Fibroblast of lung (primary cell): ENCODE data around the gene ULK2. TPM values are rescaled to one million over a fixed set of nuclear protein-coding genes. Genes with fewer than 3 reads are reported as not detected.
A peak's percentile ranks its signal among the peaks of the same experiment; 100 is the strongest.

ENCODE experiments used
- DNase-seq, 2 donors: peaks; one replicate each; pipeline versions ENCODE4 v3.0.0 to v3.0.0-alpha.2; 2010; ENCODE audit warnings: low read depth in 2 of 2
- H2AFZ ChIP-seq: 2 replicates; pipeline ENCODE4 v1.5.1; 2012; ENCODE audit warnings: low read length, control low read depth, inconsistent platforms
- H3K27ac ChIP-seq: 2 replicates; pipeline ENCODE4 v1.5.1; 2011; ENCODE audit warnings: low read length, control low read depth; ENCODE audit not compliant: insufficient read depth
- H3K27me3 ChIP-seq: 2 replicates; pipeline ENCODE4 v1.5.1; 2011; ENCODE audit warnings: mild to moderate bottlenecking, low read length; ENCODE audit not compliant: control insufficient read depth, insufficient read depth
- H3K36me3 ChIP-seq: 2 replicates; pipeline ENCODE4 v1.5.1; 2011; ENCODE audit warnings: low read length; ENCODE audit not compliant: control insufficient read depth, insufficient read depth
- H3K4me1 ChIP-seq: 2 replicates; pipeline ENCODE4 v1.5.1; 2011; ENCODE audit warnings: low read length; ENCODE audit not compliant: control insufficient read depth, insufficient read depth; ENCODE audit errors: extremely low read depth
- H3K4me2 ChIP-seq: 2 replicates; pipeline ENCODE4 v1.5.1; 2011; ENCODE audit warnings: low read length, control low read depth; ENCODE audit not compliant: insufficient read depth; ENCODE audit errors: extremely low read depth
- H3K4me3 ChIP-seq, 4 experiments: fragments of 200-600 bp in 1 of 4; sonication (generic) in 1 of 4; replicated peaks in 1 of 4; 2 replicates each; pipeline ENCODE4 v1.5.1; 2011 to 2016; ENCODE audit warnings: low read length in 4 of 4, low read depth in 3 of 4, mild to moderate bottlenecking in 3 of 4, control low read depth in 2 of 4, inconsistent platforms in 1 of 4, mixed read lengths in 1 of 4; ENCODE audit not compliant: insufficient read depth in 1 of 4; ENCODE audit errors: control extremely low read depth in 1 of 4
- H3K79me2 ChIP-seq: 2 replicates; pipeline ENCODE4 v1.5.1; 2012; ENCODE audit warnings: mild to moderate bottlenecking, low read length, inconsistent platforms; ENCODE audit not compliant: control insufficient read depth, insufficient read depth
- H3K9ac ChIP-seq: 2 replicates; pipeline ENCODE4 v1.5.1; 2011; ENCODE audit warnings: mild to moderate bottlenecking, low read length, control low read depth; ENCODE audit not compliant: insufficient read depth
- H3K9me3 ChIP-seq: 2 replicates; pipeline ENCODE4 v1.5.1; 2012; ENCODE audit warnings: low read depth, low read length; ENCODE audit not compliant: control insufficient read depth, insufficient read depth
- H4K20me1 ChIP-seq: 2 replicates; pipeline ENCODE4 v1.5.1; 2011; ENCODE audit warnings: low read length; ENCODE audit not compliant: control insufficient read depth, insufficient read depth; ENCODE audit errors: extremely low read depth
- CTCF ChIP-seq, 2 donors: IDR thresholded peaks in 1 of 2; conservative IDR thresholded peaks in 1 of 2; 1 replicate in 1 of 2; 2 replicates in 1 of 2; pipeline ENCODE4 v1.5.1; 2011 to 2012; ENCODE audit warnings: low read length in 2 of 2, control low read depth in 1 of 2, inconsistent platforms in 1 of 2, low read depth in 1 of 2, mild to moderate bottlenecking in 1 of 2
- EZH2 ChIP-seq: IDR thresholded peaks from 2 replicates; pipeline ENCODE4 v1.5.1; 2012; ENCODE audit warnings: low read length, control low read depth, mild to moderate bottlenecking; ENCODE audit errors: missing control alignments
- polyA plus RNA-seq, 2 donors: library from polyadenylated mRNA; depleted of rRNA in 1 of 2; stranded (reverse) in 1 of 2; unstranded in 1 of 2; fragments of >200 nt; gene quantifications; 2 replicates each; pipeline ENCODE4 v1.2.1, GENCODE V29; 2011 to 2012; ENCODE audit warnings: missing spikeins in 1 of 2
- total RNA-seq: library from RNA; depleted of rRNA; stranded (reverse); fragments of >200 nt; gene quantifications from 2 replicates; pipeline ENCODE4 v1.2.1, GENCODE V29; 2014

The ULK2 gene
- total and polyA plus RNA-seq, 2 donors (not counting 1 experiment from before 2014, with no cell fraction given): 20.0 to 46.1 TPM

- Histone ChIP-seq H3K4me1 (peaks cover 13% of the 10 kb centered on the region), H3K27ac (peak overlapping the region; percentile 42), H3K79me2 (no peaks in the 10 kb centered on the region), H3K4me2 (peak overlapping the region; percentile 73), H3K27me3 (no peaks in the 10 kb centered on the region), H3K9me3 (no peaks in the 10 kb centered on the region), H3K36me3 (peaks cover 4% of the 10 kb centered on the region), H3K9ac (no peak overlapping the region), H2AFZ (no peak overlapping the region), H3K4me3 (no peak overlapping the region), H4K20me1 (no peaks in the 10 kb centered on the region)
- no peak for TF ChIP-seq EZH2
- TF ChIP-seq CTCF (conservative IDR thresholded peaks at IDR 0.05 in 1 of 2, IDR thresholded peaks at IDR 0.05 in 1 of 2; ENCODE audit: low read depth in 1 of 2, low read length in 2 of 2): no peak
- DNase-seq: peak; percentile 60 to 73
Measured at GRCh38 chr17:19904412-19904811, 36.7 kb upstream of the ULK2 start.

GRCh38 chr17:19900809-19901208 is 33.1 kb upstream of the ULK2 start:
- Histone ChIP-seq H3K9ac (no peak overlapping the region), H3K4me1 (peaks cover 19% of the 10 kb centered on the region), H4K20me1 (no peaks in the 10 kb centered on the region), H2AFZ (no peak overlapping the region), H3K9me3 (no peaks in the 10 kb centered on the region), H3K36me3 (peaks cover 4% of the 10 kb centered on the region), H3K79me2 (no peaks in the 10 kb centered on the region), H3K27me3 (no peaks in the 10 kb centered on the region), H3K4me3 (no peak overlapping the region), H3K4me2 (no peak overlapping the region), H3K27ac (no peak overlapping the region)
- no peak for DNase-seq
- TF ChIP-seq CTCF (conservative IDR thresholded peaks at IDR 0.05 in 1 of 2, IDR thresholded peaks at IDR 0.05 in 1 of 2; ENCODE audit: low read depth in 1 of 2, low read length in 2 of 2): no peak
- no peak for TF ChIP-seq EZH2

GRCh38 chr17:19897903-19898302 is 30.2 kb upstream of the ULK2 start:
- Histone ChIP-seq H4K20me1 (no peaks in the 10 kb centered on the region), H3K27me3 (no peaks in the 10 kb centered on the region), H3K79me2 (no peaks in the 10 kb centered on the region), H3K9me3 (no peaks in the 10 kb centered on the region), H3K36me3 (peaks cover 1% of the 10 kb centered on the region), H3K27ac (peak overlapping the region; percentile 69), H2AFZ (no peak overlapping the region), H3K4me3 (no peak overlapping the region), H3K4me2 (peak overlapping the region; percentile 42), H3K4me1 (peaks cover 8% of the 10 kb centered on the region), H3K9ac (no peak overlapping the region)
- DNase-seq: peak; percentile 57 to 90
- TF ChIP-seq CTCF (conservative IDR thresholded peaks at IDR 0.05 in 1 of 2, IDR thresholded peaks at IDR 0.05 in 1 of 2; ENCODE audit: low read depth in 1 of 2, low read length in 2 of 2): no peak
- TF ChIP-seq EZH2: no peak
